T-cell (primary cell): ENCODE data around the gene FBN3. TPM values are rescaled to one million over a fixed set of nuclear protein-coding genes. Genes with fewer than 3 reads are reported as not detected.

Experiments used
- ATAC-seq, 4 experiments: fragments of 200-7000 bp in 3 of 4; fragments of 150-1000 bp in 1 of 4; cut with Tn5 transposase; replicated peaks in 1 of 4; 1 replicate in 3 of 4; 2 replicates in 1 of 4; pipeline ENCODE4 v1.10.0; 2021; ENCODE audit warnings: moderate library complexity in 3 of 4, mild to moderate bottlenecking in 2 of 4, moderate number of reproducible peaks in 1 of 4
- CTCF ChIA-PET, 2 donors: fragments of 300-600 bp; sonication (Branson Sonifier 250); formaldehyde crosslinking; loops; one replicate each; lab custom pipeline; 2022; ENCODE audit warnings: antibody characterized with exemption in 2 of 2; lab: Charles Lee
- POLR2A ChIA-PET, 2 donors: fragments of 300-600 bp; sonication (Branson Sonifier 250); formaldehyde crosslinking; loops; one replicate each; lab custom pipeline; 2022; ENCODE audit warnings: antibody characterized with exemption in 2 of 2; lab: Charles Lee
- DNase-seq, 35 experiments: peaks; one replicate each; pipeline versions ENCODE4 v3.0.0 to v3.0.0-alpha.2; 2013 to 2023
- H3K27ac ChIP-seq: one replicate; pipeline ENCODE4 v1.5.1; 2013; ENCODE audit warnings: low read length
- H3K27me3 ChIP-seq, 2 experiments: replicated peaks in 1 of 2; 1 replicate in 1 of 2; 2 replicates in 1 of 2; pipeline versions ENCODE4 v1.6.1 to v1.7.0; 2013; ENCODE audit warnings: low read length in 1 of 2, mixed read lengths in 1 of 2; ENCODE audit not compliant: control insufficient read depth in 2 of 2, insufficient read depth in 2 of 2; ENCODE audit errors: extremely low read depth in 1 of 2
- H3K36me3 ChIP-seq, 2 donors: 1 replicate in 1 of 2; 2 replicates in 1 of 2; pipeline versions ENCODE4 v1.6.1 to v1.7.0; 2013; ENCODE audit warnings: low read length in 1 of 2; ENCODE audit not compliant: control insufficient read depth in 2 of 2, insufficient read depth in 1 of 2; ENCODE audit errors: extremely low read depth in 1 of 2
- H3K4me1 ChIP-seq, 2 experiments: 1 replicate in 1 of 2; 2 replicates in 1 of 2; pipeline versions ENCODE4 v1.6.1 to v1.7.0; 2013; ENCODE audit warnings: low read length in 2 of 2, mixed read lengths in 1 of 2; ENCODE audit not compliant: insufficient read depth in 2 of 2, control insufficient read depth in 1 of 2; ENCODE audit errors: extremely low read depth in 1 of 2
- H3K4me3 ChIP-seq, 2 donors: 1 replicate in 1 of 2; 2 replicates in 1 of 2; pipeline versions ENCODE4 v1.5.1 to v1.7.0; 2013; ENCODE audit warnings: mild to moderate bottlenecking in 2 of 2, low read length in 1 of 2, moderate library complexity in 1 of 2; ENCODE audit not compliant: control insufficient read depth in 1 of 2; ENCODE audit errors: extremely low read depth in 1 of 2
- H3K9me3 ChIP-seq: 2 replicates; pipeline ENCODE4 v1.7.0; 2013
- H3K27ac Mint-ChIP-seq, 2 donors: one replicate each; pipeline ENCODE4 v1.8.0; 2020 to 2021; ENCODE audit warnings: mild to moderate bottlenecking in 2 of 2, mixed read lengths in 2 of 2
- H3K27me3 Mint-ChIP-seq, 2 donors: one replicate each; pipeline ENCODE4 v1.8.0; 2021 to 2022; ENCODE audit warnings: mixed read lengths in 2 of 2
- H3K36me3 Mint-ChIP-seq: one replicate; pipeline ENCODE4 v1.8.0; 2021; ENCODE audit warnings: mixed read lengths
- H3K4me1 Mint-ChIP-seq, 3 donors: one replicate each; pipeline ENCODE4 v1.8.0; 2020 to 2022; ENCODE audit warnings: mixed read lengths in 3 of 3, mild to moderate bottlenecking in 1 of 3
- H3K4me3 Mint-ChIP-seq, 3 donors: one replicate each; pipeline ENCODE4 v1.8.0; 2020 to 2022; ENCODE audit warnings: mild to moderate bottlenecking in 3 of 3, mixed read lengths in 3 of 3, moderate library complexity in 3 of 3
- H3K9me3 Mint-ChIP-seq, 3 donors: one replicate each; pipeline ENCODE4 v1.8.0; 2020 to 2022; ENCODE audit warnings: mixed read lengths in 3 of 3
- WGBS: methylation state at CpG from one replicate; pipeline ENCODE4 v1.1.5; 2013; ENCODE audit warnings: missing lambda C conversion rate; ENCODE audit not compliant: insufficient coverage; 5-methylcytosine and 5-hydroxymethylcytosine counted together
- total RNA-seq, 35 experiments: library from RNA in 6 of 35; stranded (reverse) in 6 of 35; fragments of 120-200 nt in 1 of 35; gene quantifications; one replicate each; pipeline versions ENCODE4 v1.2.1 to v1.2.4 and lab custom pipeline; 2013 to 2026

Gene FBN3
- total RNA-seq, 5 donors from 2014 or later (not counting 1 experiment from before 2014, with no cell fraction given): 0.03 TPM; not detected in 3

DNA sequence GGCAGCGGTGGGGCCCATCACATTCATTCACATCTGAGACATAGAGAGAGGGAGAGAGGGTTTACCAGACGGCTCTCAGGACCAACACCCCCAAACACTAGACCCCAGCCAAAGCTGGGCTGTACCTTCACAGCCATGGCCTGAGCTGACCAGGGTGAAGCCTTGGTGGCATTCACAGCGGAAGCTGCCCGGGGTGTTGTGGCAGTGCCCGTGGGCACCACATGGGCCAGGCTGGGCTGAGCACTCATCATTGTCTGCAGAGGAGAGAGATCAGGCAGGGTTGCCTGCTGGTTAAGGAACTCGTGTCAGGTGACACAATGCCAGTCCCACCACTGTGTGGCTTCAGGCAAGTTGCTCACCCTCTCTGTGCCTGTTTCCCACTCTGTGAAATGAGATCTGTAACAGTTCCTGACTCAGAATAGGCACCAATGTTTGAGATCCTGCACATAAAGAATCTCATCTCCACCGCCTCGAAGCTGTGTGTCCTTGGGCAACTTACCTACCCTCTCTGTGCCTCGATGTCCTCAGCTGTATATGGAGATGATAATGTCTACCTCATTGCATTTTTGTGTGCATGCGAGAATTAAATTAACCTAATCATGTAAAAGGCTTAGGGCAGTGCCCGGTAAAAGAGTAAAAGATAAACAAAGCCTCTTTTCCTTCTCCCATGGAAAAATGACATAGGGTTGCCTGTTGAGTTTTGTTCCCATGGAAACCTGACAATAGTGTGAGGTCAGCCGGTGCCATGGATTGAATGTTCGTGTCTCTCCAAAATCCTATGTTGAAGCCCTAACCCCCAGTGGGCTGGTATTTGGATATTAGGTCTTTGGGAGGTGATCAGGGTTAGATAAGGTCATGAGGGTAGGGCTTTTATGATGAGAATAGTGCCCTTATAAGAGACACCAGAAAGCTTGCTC lies 74.0 kb downstream of the FBN3 start:
- H3K36me3 ChIP-seq: no peaks in the 10 kb centered on the region
- no peaks in the 10 kb centered on the region for H3K4me1 ChIP-seq
- ATAC-seq (no peak), DNase-seq (no peak)
- no peak overlapping the region for H3K27ac ChIP-seq
- no peak overlapping the region for H3K27ac Mint-ChIP-seq
- H3K4me1 Mint-ChIP-seq: peaks cover 0 to 8% (median 3%) of the 10 kb centered on the region in 3 donors
- H3K4me3 Mint-ChIP-seq: no peak overlapping the region
- H3K36me3 Mint-ChIP-seq: no peaks in the 10 kb centered on the region
- CTCF ChIA-PET: no interaction called here
- no peak overlapping the region for H3K4me3 ChIP-seq
- 86% methylated on average over 5 of the region's 13 CpGs for WGBS
- H3K9me3 Mint-ChIP-seq: peaks cover 0 to 9% (median 3%) of the 10 kb centered on the region in 3 donors
- H3K27me3 Mint-ChIP-seq: no peaks in the 10 kb centered on the region
- H3K27me3 ChIP-seq: peaks cover 0 to 12% of the 10 kb centered on the region in 2 experiments
- no peaks in the 10 kb centered on the region for H3K9me3 ChIP-seq
- POLR2A ChIA-PET: no interaction called here

DNA sequence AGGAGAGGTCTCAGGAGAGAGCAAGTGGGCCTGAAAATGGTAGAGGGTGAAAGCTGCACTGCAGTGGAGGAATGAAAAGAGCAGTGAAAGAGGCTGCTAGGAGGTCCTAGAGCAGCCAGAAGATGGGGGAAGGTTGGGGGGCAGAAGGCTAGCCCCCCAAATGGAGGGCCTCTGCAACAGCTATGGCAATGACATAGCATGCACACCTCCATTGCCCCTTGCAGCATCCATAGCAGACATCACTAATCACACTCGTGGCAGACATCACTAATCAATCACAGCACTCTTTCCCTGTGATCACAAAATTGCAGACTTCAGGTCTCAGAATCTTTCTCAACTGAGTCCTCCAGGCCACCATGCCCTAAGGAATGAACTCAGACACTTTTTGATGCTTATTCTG lies 74.9 kb downstream of the FBN3 start:
- Histone ChIP-seq H3K9me3 (no peaks in the 10 kb centered on the region), H3K4me1 (no peaks in the 10 kb centered on the region), H3K36me3 (no peaks in the 10 kb centered on the region), H3K27ac (no peak overlapping the region), H3K27me3 (peaks cover 0 to 7% of the 10 kb centered on the region in 2 experiments), H3K4me3 (no peak overlapping the region)
- H3K27ac Mint-ChIP-seq: no peak overlapping the region
- ATAC-seq (no peak), DNase-seq (no peak)
- H3K36me3 Mint-ChIP-seq: peaks cover 5% of the 10 kb centered on the region
- H3K9me3 Mint-ChIP-seq: peaks cover 6 to 16% (median 7%) of the 10 kb centered on the region in 3 donors
- no peaks in the 10 kb centered on the region for H3K27me3 Mint-ChIP-seq
- no peak overlapping the region for H3K4me3 Mint-ChIP-seq
- ChIA-PET CTCF (no interaction called here), POLR2A (no interaction called here)
- peaks cover 0 to 8% (median 3%) of the 10 kb centered on the region in 3 donors for H3K4me1 Mint-ChIP-seq
- WGBS: 57% methylated on average over 1 of the region's 1 CpG

DNA sequence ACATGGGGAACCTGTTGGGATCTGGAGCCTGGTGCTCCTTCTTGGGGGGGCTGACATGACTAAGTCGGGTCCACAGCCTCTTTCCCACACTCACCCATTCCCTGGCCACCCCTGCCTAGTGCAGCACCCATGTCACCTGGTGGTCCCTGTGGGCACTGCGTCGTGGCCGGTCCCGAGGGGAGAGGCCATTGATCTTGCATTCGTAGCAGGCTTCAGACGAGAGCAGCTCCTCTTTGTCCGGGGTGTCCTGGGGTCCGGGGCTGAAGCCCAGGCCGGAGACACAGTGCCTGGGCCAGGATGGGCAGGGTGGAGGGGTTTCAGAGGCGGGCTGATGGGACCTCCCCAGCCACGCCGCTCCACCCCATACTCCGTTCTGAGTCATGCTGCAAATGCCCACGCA lies 77.5 kb downstream of the FBN3 start:
- 88% methylated on average over 13 of the region's 15 CpGs for WGBS
- POLR2A ChIA-PET: no interaction called here

DNA sequence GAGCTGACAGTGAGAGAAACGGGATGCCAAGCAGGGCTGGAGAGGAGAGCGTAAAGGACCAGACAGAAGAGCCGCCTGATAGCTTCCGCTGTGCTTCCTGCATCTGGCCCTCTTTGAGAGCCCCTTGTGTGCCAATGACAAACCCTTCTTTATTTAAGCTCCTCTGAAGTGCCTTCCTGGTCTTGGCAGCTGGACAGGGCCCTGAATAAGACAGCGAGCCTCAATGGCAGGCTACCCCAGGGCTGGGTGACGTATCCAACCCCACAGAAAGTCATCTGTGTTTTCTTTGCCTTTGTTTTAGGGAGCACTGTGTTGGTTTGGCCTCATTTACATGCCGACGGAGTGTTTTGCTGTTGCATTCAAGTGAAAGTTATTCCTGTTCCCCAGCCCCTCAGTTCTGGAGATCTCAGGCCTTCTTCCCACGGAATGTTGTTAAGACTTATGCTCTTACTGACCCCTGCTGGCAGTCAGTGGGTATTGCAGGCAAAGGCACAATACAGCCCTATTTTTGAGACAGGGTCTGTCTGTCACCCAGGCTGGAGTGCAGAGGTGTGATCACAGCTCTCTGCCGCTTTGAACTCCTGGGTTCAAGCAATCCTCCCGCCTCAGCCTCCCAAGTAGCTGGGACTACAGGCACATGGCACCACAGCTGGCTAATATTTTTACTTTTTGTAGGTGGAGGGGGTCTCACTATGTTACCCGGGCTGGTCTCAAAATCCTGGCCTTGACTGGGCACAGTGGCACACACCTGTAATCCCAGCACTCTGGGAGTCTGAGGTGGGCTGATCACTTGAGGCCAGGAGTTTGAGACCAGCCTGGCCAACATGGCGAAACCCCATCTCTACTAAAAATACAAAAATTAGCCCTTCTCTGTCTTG lies 80.1 kb downstream of the FBN3 start:
- no peak overlapping the region for H3K4me3 ChIP-seq
- H3K27me3 ChIP-seq: peaks cover 0 to 19% of the 10 kb centered on the region in 2 experiments
- Mint-ChIP-seq H3K27ac (no peak overlapping the region), H3K36me3 (peaks cover 7% of the 10 kb centered on the region), H3K27me3 (no peaks in the 10 kb centered on the region), H3K4me1 (peaks cover 0 to 8% (median 3%) of the 10 kb centered on the region in 3 donors), H3K9me3 (peaks cover 7 to 18% (median 10%) of the 10 kb centered on the region in 3 donors), H3K4me3 (no peak overlapping the region)
- WGBS: 91% methylated on average over 10 of the region's 13 CpGs
- no peaks in the 10 kb centered on the region for H3K9me3 ChIP-seq
- peak in 1 of 35 experiments; percentile 12 for DNase-seq
- ChIA-PET POLR2A (no interaction called here), CTCF (no interaction called here)
- no peak overlapping the region for H3K27ac ChIP-seq
- ATAC-seq: no peak
- no peaks in the 10 kb centered on the region for H3K4me1 ChIP-seq
- H3K36me3 ChIP-seq: no peaks in the 10 kb centered on the region

More for the DNA sequence above, 77.5 kb downstream of the FBN3 start:
- no peak for DNase-seq
- Histone ChIP-seq H3K36me3 (no peaks in the 10 kb centered on the region), H3K9me3 (no peaks in the 10 kb centered on the region), H3K27ac (no peak overlapping the region), H3K4me1 (no peaks in the 10 kb centered on the region), H3K4me3 (no peak overlapping the region), H3K27me3 (peaks cover 0 to 12% of the 10 kb centered on the region in 2 experiments)
- H3K27ac Mint-ChIP-seq: no peak overlapping the region
- H3K4me3 Mint-ChIP-seq: no peak overlapping the region
- peaks cover 0 to 8% (median 3%) of the 10 kb centered on the region in 3 donors for H3K4me1 Mint-ChIP-seq
- peaks cover 7% of the 10 kb centered on the region for H3K36me3 Mint-ChIP-seq
- peaks cover 7 to 20% (median 10%) of the 10 kb centered on the region in 3 donors for H3K9me3 Mint-ChIP-seq
- ATAC-seq: no peak
- CTCF ChIA-PET: no interaction called here
- H3K27me3 Mint-ChIP-seq: no peaks in the 10 kb centered on the region

DNA sequence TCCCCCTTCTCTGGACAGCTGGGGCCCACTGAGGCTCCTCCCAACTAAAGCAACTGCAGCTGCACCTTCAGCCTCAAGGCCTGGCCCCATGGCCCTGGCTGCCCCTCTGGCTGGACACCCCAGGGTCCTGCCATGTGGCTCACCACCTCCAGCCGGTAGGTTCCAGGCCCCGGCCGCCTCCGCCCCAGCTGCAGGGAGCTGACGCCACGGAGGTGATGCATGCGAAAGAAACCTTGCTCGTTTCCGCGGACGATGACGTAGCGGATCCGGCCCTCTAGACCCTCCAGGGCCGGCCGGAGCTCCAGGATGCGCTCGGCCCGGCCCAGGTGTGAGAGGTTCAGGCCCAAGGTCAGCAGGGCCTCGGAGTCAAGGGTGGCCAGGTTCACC lies 83.5 kb downstream of the FBN3 start:
- Mint-ChIP-seq H3K9me3 (peaks cover 7 to 12% (median 8%) of the 10 kb centered on the region in 3 donors), H3K27ac (no peak overlapping the region), H3K4me1 (no peaks in the 10 kb centered on the region), H3K36me3 (peaks cover 7% of the 10 kb centered on the region), H3K4me3 (no peak overlapping the region), H3K27me3 (no peaks in the 10 kb centered on the region)
- WGBS: 92% methylated on average over 19 of the region's 20 CpGs
- Histone ChIP-seq H3K36me3 (no peaks in the 10 kb centered on the region), H3K27ac (no peak overlapping the region), H3K4me1 (no peaks in the 10 kb centered on the region), H3K27me3 (peaks cover 0 to 19% of the 10 kb centered on the region in 2 experiments), H3K9me3 (no peaks in the 10 kb centered on the region), H3K4me3 (no peak overlapping the region)
- ATAC-seq: no peak
- DNase-seq: no peak
- ChIA-PET CTCF (no interaction called here), POLR2A (no interaction called here)
